ENCODE measurements around the gene CLCC1. TPM values are rescaled to one million over a fixed set of nuclear protein-coding genes. Genes with fewer than 3 reads are reported as not detected.
A peak's percentile ranks its signal among the peaks of the same experiment; 100 is the strongest.
"Not testable (repeated sequence)": the region's sequence is repeated elsewhere in the genome, so short reads cannot be mapped to it uniquely, and the experiment has no call there.

Gene CLCC1
- total and polyA plus RNA-seq, 2 experiments from 2014 or later = 12.5 to 22.6 TPM

- peak in 1 of 2 donors; percentile 12 for DNase-seq (ENCODE audit: low read depth in 1 of 2, low spot score in 1 of 2)
- no peaks in the 10 kb centered on the region for H3K9me3 ChIP-seq (ENCODE audit: low read depth)
- H3K36me3 ChIP-seq = no peaks in the 10 kb centered on the region
- no peaks in the 10 kb centered on the region for H3K4me1 ChIP-seq (ENCODE audit: low read depth)
- no peaks in the 10 kb centered on the region for H3K27me3 ChIP-seq
- no peak overlapping the region for H3K27ac ChIP-seq
- TF ChIP-seq CTCF (IDR thresholded peaks at IDR 0.05; ENCODE audit: low read depth, low read length) = no peak
- no peak overlapping the region for H3K4me3 ChIP-seq
These were observed 15.3 kb downstream of the CLCC1 start for GRCh38 chr1:108947871-108948525.

- no peak overlapping the region for H3K27ac ChIP-seq
- no peak overlapping the region for H3K4me3 ChIP-seq
- H3K27me3 ChIP-seq = no peaks in the 10 kb centered on the region
- no peak for DNase-seq (ENCODE audit: low read depth in 1 of 2, low spot score in 1 of 2)
- no peaks in the 10 kb centered on the region for H3K9me3 ChIP-seq (ENCODE audit: low read depth)
- peaks cover 65% of the 10 kb centered on the region for H3K36me3 ChIP-seq
- no peak for TF ChIP-seq CTCF (IDR thresholded peaks at IDR 0.05; ENCODE audit: low read depth, low read length)
- H3K4me1 ChIP-seq (ENCODE audit: low read depth) = no peaks in the 10 kb centered on the region
These were observed 27.1 kb downstream of the CLCC1 start for GRCh38 chr1:108936170-108936569.

- peaks cover 73% of the 10 kb centered on the region for H3K36me3 ChIP-seq
- no peaks in the 10 kb centered on the region for H3K9me3 ChIP-seq (ENCODE audit: low read depth)
- no peak for DNase-seq (ENCODE audit: low read depth in 1 of 2, low spot score in 1 of 2)
- no peaks in the 10 kb centered on the region for H3K4me1 ChIP-seq (ENCODE audit: low read depth)
- no peak overlapping the region for H3K27ac ChIP-seq
- H3K27me3 ChIP-seq = no peaks in the 10 kb centered on the region
- H3K4me3 ChIP-seq = no peak overlapping the region
- no peak for TF ChIP-seq CTCF (IDR thresholded peaks at IDR 0.05; ENCODE audit: low read depth, low read length)
These were observed 29.3 kb downstream of the CLCC1 start for GRCh38 chr1:108933944-108934343.

GRCh38 chr1:108927565-108927964 lies 35.7 kb downstream of the CLCC1 start:
- DNase-seq (ENCODE audit: low read depth in 1 of 2, low spot score in 1 of 2); H3K9me3 ChIP-seq (ENCODE audit: low read depth); H3K4me1 ChIP-seq (ENCODE audit: low read depth); H3K27ac ChIP-seq; H3K27me3 ChIP-seq; H3K4me3 ChIP-seq: not testable (repeated sequence)
- H3K36me3 ChIP-seq = peaks cover 34% of the 10 kb centered on the region

- DNase-seq (ENCODE audit: low read depth in 1 of 2, low spot score in 1 of 2) = no peak
- TF ChIP-seq CTCF (IDR thresholded peaks at IDR 0.05; ENCODE audit: low read depth, low read length) = no peak
- Histone ChIP-seq H3K4me1 (ENCODE audit: low read depth) (no peaks in the 10 kb centered on the region), H3K4me3 (no peak overlapping the region), H3K27ac (no peak overlapping the region), H3K27me3 (no peaks in the 10 kb centered on the region), H3K36me3 (peaks cover 21% of the 10 kb centered on the region), H3K9me3 (ENCODE audit: low read depth) (no peaks in the 10 kb centered on the region)
These were observed 37.4 kb downstream of the CLCC1 start for GRCh38 chr1:108925920-108926319.

GRCh38 chr1:108916788-108917187 lies 46.5 kb downstream of the CLCC1 start:
- Histone ChIP-seq H3K27ac (no peak overlapping the region), H3K4me1 (ENCODE audit: low read depth) (peaks cover 10% of the 10 kb centered on the region), H3K36me3 (no peaks in the 10 kb centered on the region), H3K4me3 (no peak overlapping the region), H3K27me3 (no peaks in the 10 kb centered on the region), H3K9me3 (ENCODE audit: low read depth) (no peaks in the 10 kb centered on the region)
- DNase-seq (ENCODE audit: low read depth in 1 of 2, low spot score in 1 of 2) = no peak
- TF ChIP-seq CTCF (IDR thresholded peaks at IDR 0.05; ENCODE audit: low read depth, low read length) = no peak

Other genes with a start within 250 kb of the CLCC1 start
- gene STXBP3, start 216.8 kb downstream of the CLCC1 start, total RNA-seq = 26.6 and 74.0 TPM in 2 replicates
- gene STXBP3, start 216.8 kb downstream of the CLCC1 start, polyA plus RNA-seq = 34.1 and 34.7 TPM in 2 replicates
- gene AKNAD1, start 106.4 kb downstream of the CLCC1 start, total RNA-seq = not detected in 2 replicates
- gene AKNAD1, start 106.4 kb downstream of the CLCC1 start, polyA plus RNA-seq = not detected in 2 replicates
- 7.3 and 13.9 TPM in 2 replicates for gene GPSM2, start 86.5 kb downstream of the CLCC1 start, total RNA-seq
- 4.1 and 21.0 TPM in 2 replicates for gene GPSM2, start 86.5 kb downstream of the CLCC1 start, polyA plus RNA-seq
- gene WDR47, start 78.6 kb upstream of the CLCC1 start, total RNA-seq = 6.7 and 6.9 TPM in 2 replicates
- gene WDR47, start 78.6 kb upstream of the CLCC1 start, polyA plus RNA-seq = 7.9 and 9.1 TPM in 2 replicates
- gene TAF13, start 112.5 kb upstream of the CLCC1 start, total RNA-seq = 8.8 and 14.0 TPM in 2 replicates
- 4.5 and 7.2 TPM in 2 replicates for gene TAF13, start 112.5 kb upstream of the CLCC1 start, polyA plus RNA-seq
- 16.5 and 19.3 TPM in 2 replicates for gene TMEM167B, start 127.3 kb upstream of the CLCC1 start, total RNA-seq
- gene TMEM167B, start 127.3 kb upstream of the CLCC1 start, polyA plus RNA-seq = 16.4 and 18.7 TPM in 2 replicates
- 0.11 TPM in 1 of 2 replicates, not detected in the other for gene ELAPOR1, start 150.6 kb upstream of the CLCC1 start, total RNA-seq
- not detected in 2 replicates for gene ELAPOR1, start 150.6 kb upstream of the CLCC1 start, polyA plus RNA-seq